Endothelial cell of umbilical vein (primary cell): ENCODE data around the gene ZNF184. TPM values are rescaled to one million over a fixed set of nuclear protein-coding genes. Genes with fewer than 3 reads are reported as not detected.

ENCODE experiments used
- BruUV-seq: library from RNA; stranded (reverse); fragments of 400-500 nt; replicated peaks from 2 replicates; lab custom pipeline; 2021; lab: Mats Ljungman, UMichigan
- CTCF ChIA-PET: fragments of 300-600, 350-600 bp; sonication (Branson Sonifier 250); formaldehyde crosslinking; loops from one replicate; lab custom pipeline; 2021; ENCODE audit warnings: antibody characterized with exemption, inconsistent platforms; lab: Charles Lee
- POLR2A ChIA-PET: fragments of 300-600, 350-600 bp; sonication (Branson Sonifier 250); formaldehyde crosslinking; loops from one replicate; lab custom pipeline; 2021; ENCODE audit warnings: antibody characterized with exemption, inconsistent platforms; lab: Charles Lee
- DNase-seq: peaks from one replicate; pipeline ENCODE4 v3.0.0-alpha.2; 2011; ENCODE audit warnings: low read depth, low spot score
- FAIRE-seq: peaks from 2 replicates; lab custom pipeline; 2011; peaks lifted over from hg19 to GRCh38; lab: Jason Lieb, UNC
- H2AFZ ChIP-seq: 2 replicates; pipeline ENCODE4 v1.6.0; 2012; ENCODE audit warnings: low read depth, low read length, control low read depth, inconsistent platforms
- H3K27ac ChIP-seq: 2 replicates; pipeline ENCODE4 v1.5.1; 2011; ENCODE audit warnings: low read depth, mild to moderate bottlenecking, control low read depth, low read length, moderate library complexity; ENCODE audit not compliant: insufficient read depth
- H3K27me3 ChIP-seq, 2 experiments: 2 replicates each; pipeline versions ENCODE4 v1.6.0 to v1.6.1; 2011; ENCODE audit warnings: low read length in 2 of 2, mixed read lengths in 1 of 2; ENCODE audit not compliant: control insufficient read depth in 2 of 2, insufficient read depth in 2 of 2
- H3K36me3 ChIP-seq, 2 experiments: 2 replicates in 1 of 2; 3 replicates in 1 of 2; pipeline ENCODE4 v1.5.1; 2011; ENCODE audit warnings: low read length in 2 of 2, mild to moderate bottlenecking in 1 of 2, moderate library complexity in 1 of 2; ENCODE audit not compliant: control insufficient read depth in 2 of 2, insufficient read depth in 2 of 2; ENCODE audit errors: extremely low read depth in 1 of 2
- H3K4me1 ChIP-seq: 3 replicates; pipeline ENCODE4 v1.5.1; 2011; ENCODE audit warnings: mild to moderate bottlenecking, low read length; ENCODE audit not compliant: control insufficient read depth, insufficient read depth; ENCODE audit errors: extremely low read depth
- H3K4me2 ChIP-seq: 2 replicates; pipeline ENCODE4 v1.6.1; 2011; ENCODE audit warnings: low read length, control low read depth, mixed read lengths; ENCODE audit not compliant: insufficient read depth
- H3K4me3 ChIP-seq, 3 experiments: fragments of 200-600 bp in 1 of 3; sonication (generic), shearing (Covaris generic) in 1 of 3; replicated peaks in 1 of 3; 2 replicates each; pipeline ENCODE4 v1.5.1; 2011 to 2016; ENCODE audit warnings: control low read depth in 3 of 3, low read length in 3 of 3, mild to moderate bottlenecking in 2 of 3, inconsistent platforms in 1 of 3, low read depth in 1 of 3, moderate library complexity in 1 of 3; ENCODE audit not compliant: insufficient read depth in 1 of 3
- H3K79me2 ChIP-seq: 2 replicates; pipeline ENCODE4 v1.6.0; 2012; ENCODE audit warnings: low read length, inconsistent platforms; ENCODE audit not compliant: control insufficient read depth, insufficient read depth
- H3K9ac ChIP-seq: replicated peaks from 2 replicates; pipeline ENCODE3; 2011; ENCODE audit warnings: low read length, control low read depth; ENCODE audit not compliant: insufficient read depth; ENCODE audit errors: extremely low read depth
- H3K9me1 ChIP-seq: replicated peaks from 3 replicates; pipeline ENCODE4 v1.6.0; 2011; ENCODE audit warnings: mild to moderate bottlenecking, low read length; ENCODE audit not compliant: control insufficient read depth, insufficient read depth; ENCODE audit errors: extremely low read depth
- H3K9me3 ChIP-seq: replicated peaks from 2 replicates; pipeline ENCODE4 v1.5.1; 2012; ENCODE audit warnings: low read length, inconsistent platforms; ENCODE audit not compliant: control insufficient read depth, insufficient read depth
- H4K20me1 ChIP-seq: replicated peaks from 2 replicates; pipeline ENCODE3; 2011; ENCODE audit warnings: mild to moderate bottlenecking, low read length; ENCODE audit not compliant: control insufficient read depth, insufficient read depth; ENCODE audit errors: extremely low read depth
- EZH2 ChIP-seq: IDR thresholded peaks from 2 replicates; pipeline ENCODE4 v1.6.1; 2012; ENCODE audit warnings: borderline replicate concordance, low read depth, mild to moderate bottlenecking, moderate library complexity, low read length, inconsistent platforms; ENCODE audit not compliant: severe bottlenecking
- FOS ChIP-seq: IDR thresholded peaks from 2 replicates; pipeline ENCODE4 v1.6.1; 2011; ENCODE audit warnings: mild to moderate bottlenecking, low read length, moderate library complexity, borderline replicate concordance; ENCODE audit not compliant: insufficient read depth
- GATA2 ChIP-seq: IDR thresholded peaks from 2 replicates; pipeline ENCODE4 v1.7.0; 2011; ENCODE audit warnings: low read depth, mild to moderate bottlenecking, moderate library complexity, mixed read lengths, low read length; ENCODE audit not compliant: insufficient read length, insufficient read depth
- JUN ChIP-seq: IDR thresholded peaks from 2 replicates; pipeline ENCODE4 v1.6.1; 2011; ENCODE audit warnings: borderline replicate concordance, low read depth; ENCODE audit not compliant: insufficient read length, insufficient read depth
- MYC ChIP-seq: IDR thresholded peaks from one replicate; pipeline ENCODE4 v1.6.1; 2011; ENCODE audit warnings: mild to moderate bottlenecking, low read depth, low read length
- POLR2A ChIP-seq: IDR thresholded peaks from 2 replicates; pipeline ENCODE4 v1.6.1; 2012; ENCODE audit warnings: low read depth, mild to moderate bottlenecking, control low read depth, low read length
- POLR2AphosphoS5 ChIP-seq: IDR thresholded peaks from 2 replicates; pipeline ENCODE4 v1.6.1; 2012; ENCODE audit warnings: low read depth, mild to moderate bottlenecking, control low read depth, low read length, moderate library complexity; ENCODE audit not compliant: insufficient read depth
- dilution Hi-C: fragments of 300-500 bp; cut with MboI; formaldehyde crosslinking; loops from one replicate; pipeline ENCODE4 v1.15.0; 2019; ENCODE audit warnings: low sequenced_read_pairs; ENCODE audit not compliant: extremely low pct_ligation_motif_present
- intact Hi-C: fragments of 100-400 bp; cut with micrococcal nuclease; formaldehyde crosslinking; loops from one replicate; pipeline ENCODE4 v1.10.0; 2022
- polyA plus RNA-seq, 4 experiments: library from polyadenylated mRNA; depleted of rRNA in 3 of 4; stranded (reverse) in 3 of 4; unstranded in 1 of 4; fragments of >200 nt; gene quantifications; 2 replicates each; pipeline versions ENCODE4 v1.2.1 to v1.2.3, GENCODE V29; 2011 to 2012; ENCODE audit warnings: missing spikeins in 1 of 4
- total RNA-seq: library from RNA; stranded (reverse); gene quantifications from 2 replicates; pipeline ENCODE4 v1.2.3, GENCODE V29; 2021
- TF ChIP-seq, protein P1 (sequence below), 2 donors: IDR thresholded peaks; 1 replicate in 1 of 2; 2 replicates in 1 of 2; pipeline ENCODE4 v1.5.1; 2011; ENCODE audit warnings: low read length in 2 of 2, mild to moderate bottlenecking in 2 of 2, moderate library complexity in 2 of 2, control low read depth in 1 of 2, inconsistent platforms in 1 of 2, low read depth in 1 of 2; ENCODE audit not compliant: insufficient read depth in 1 of 2; ENCODE audit errors: extremely low read depth in 1 of 2
- TF ChIP-seq, protein P2 (sequence below): IDR thresholded peaks from 2 replicates; pipeline ENCODE4 v1.6.1; 2011; ENCODE audit not compliant: insufficient read depth, insufficient read length

The ZNF184 gene
- total and polyA plus RNA-seq, 2 donors (not counting 3 experiments of a cell fraction or from before 2014, with no cell fraction given): 1.6 to 6.5 TPM

DNA sequence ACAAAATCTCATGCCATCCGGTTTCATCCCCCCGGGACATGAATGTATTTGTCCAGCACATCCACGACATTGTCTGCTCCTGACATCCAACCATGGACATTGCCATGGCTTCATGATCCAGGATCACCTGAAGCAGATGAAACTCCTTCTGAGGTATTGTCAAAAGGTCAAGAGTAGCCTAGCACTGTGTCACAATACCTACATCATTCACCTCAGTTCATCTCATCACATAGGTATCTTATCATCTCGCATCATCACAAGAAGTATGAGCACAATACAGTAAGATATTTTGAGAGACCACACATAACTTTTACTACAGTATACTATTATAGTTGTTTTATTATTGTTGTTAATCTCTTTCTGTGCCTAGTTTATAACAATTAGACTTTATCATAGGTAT is 33.5 kb downstream of the ZNF184 start:
- H3K9me3 ChIP-seq: no peaks in the 10 kb centered on the region
- intact Hi-C loops: no loop called here
- FAIRE-seq (no peak), DNase-seq (no peak)
- no peak overlapping the region for H3K27ac ChIP-seq
- ChIA-PET POLR2A (no interaction called here), CTCF (no interaction called here)
- no peaks in the 10 kb centered on the region for H3K9me1 ChIP-seq
- TF ChIP-seq, protein P1, sequence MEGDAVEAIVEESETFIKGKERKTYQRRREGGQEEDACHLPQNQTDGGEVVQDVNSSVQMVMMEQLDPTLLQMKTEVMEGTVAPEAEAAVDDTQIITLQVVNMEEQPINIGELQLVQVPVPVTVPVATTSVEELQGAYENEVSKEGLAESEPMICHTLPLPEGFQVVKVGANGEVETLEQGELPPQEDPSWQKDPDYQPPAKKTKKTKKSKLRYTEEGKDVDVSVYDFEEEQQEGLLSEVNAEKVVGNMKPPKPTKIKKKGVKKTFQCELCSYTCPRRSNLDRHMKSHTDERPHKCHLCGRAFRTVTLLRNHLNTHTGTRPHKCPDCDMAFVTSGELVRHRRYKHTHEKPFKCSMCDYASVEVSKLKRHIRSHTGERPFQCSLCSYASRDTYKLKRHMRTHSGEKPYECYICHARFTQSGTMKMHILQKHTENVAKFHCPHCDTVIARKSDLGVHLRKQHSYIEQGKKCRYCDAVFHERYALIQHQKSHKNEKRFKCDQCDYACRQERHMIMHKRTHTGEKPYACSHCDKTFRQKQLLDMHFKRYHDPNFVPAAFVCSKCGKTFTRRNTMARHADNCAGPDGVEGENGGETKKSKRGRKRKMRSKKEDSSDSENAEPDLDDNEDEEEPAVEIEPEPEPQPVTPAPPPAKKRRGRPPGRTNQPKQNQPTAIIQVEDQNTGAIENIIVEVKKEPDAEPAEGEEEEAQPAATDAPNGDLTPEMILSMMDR (IDR thresholded peaks at IDR 0.05; ENCODE audit: extremely low read depth in 1 of 2, insufficient read depth in 1 of 2, low read depth in 1 of 2, low read length in 2 of 2): no peak
- TF ChIP-seq FOS (no peak), GATA2 (no peak), EZH2 (no peak), POLR2A (no peak), POLR2AphosphoS5 (no peak), JUN (no peak), MYC (no peak)
- TF ChIP-seq, protein P2, sequence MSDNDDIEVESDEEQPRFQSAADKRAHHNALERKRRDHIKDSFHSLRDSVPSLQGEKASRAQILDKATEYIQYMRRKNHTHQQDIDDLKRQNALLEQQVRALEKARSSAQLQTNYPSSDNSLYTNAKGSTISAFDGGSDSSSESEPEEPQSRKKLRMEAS: no peak
- no peaks in the 10 kb centered on the region for H3K27me3 ChIP-seq
- dilution Hi-C loops: no loop called here
- no peaks in the 10 kb centered on the region for H3K4me1 ChIP-seq
- H3K4me3 ChIP-seq: no peak overlapping the region
- H4K20me1 ChIP-seq: no peaks in the 10 kb centered on the region
- no peak overlapping the region for H3K4me2 ChIP-seq
- BruUV-seq: no TSS peak
- H3K9ac ChIP-seq: no peak overlapping the region
- no peaks in the 10 kb centered on the region for H3K79me2 ChIP-seq
- H2AFZ ChIP-seq: no peak overlapping the region
- no peaks in the 10 kb centered on the region for H3K36me3 ChIP-seq
